DOHH2 (cell line): Measurements from ENCODE around the gene GUCA2B.

Experiments used
- EZH2phosphoT487 ChIP-seq: fragments of 200-600 bp; sonication (generic); IDR thresholded peaks from 2 replicates; pipeline ENCODE4 v1.6.1; 2017; ENCODE audit warnings: borderline replicate concordance, mild to moderate bottlenecking, antibody characterized with exemption, low read length, moderate library complexity, mixed read lengths
- TF ChIP-seq, protein P1 (sequence below): fragments of 200-600 bp; sonication (generic); IDR thresholded peaks from one replicate; pipeline ENCODE4 v1.5.1; 2014; ENCODE audit warnings: antibody characterized with exemption, mild to moderate bottlenecking, low read depth, low read length; ENCODE audit not compliant: poor library complexity, severe bottlenecking

- TF ChIP-seq, protein P1, sequence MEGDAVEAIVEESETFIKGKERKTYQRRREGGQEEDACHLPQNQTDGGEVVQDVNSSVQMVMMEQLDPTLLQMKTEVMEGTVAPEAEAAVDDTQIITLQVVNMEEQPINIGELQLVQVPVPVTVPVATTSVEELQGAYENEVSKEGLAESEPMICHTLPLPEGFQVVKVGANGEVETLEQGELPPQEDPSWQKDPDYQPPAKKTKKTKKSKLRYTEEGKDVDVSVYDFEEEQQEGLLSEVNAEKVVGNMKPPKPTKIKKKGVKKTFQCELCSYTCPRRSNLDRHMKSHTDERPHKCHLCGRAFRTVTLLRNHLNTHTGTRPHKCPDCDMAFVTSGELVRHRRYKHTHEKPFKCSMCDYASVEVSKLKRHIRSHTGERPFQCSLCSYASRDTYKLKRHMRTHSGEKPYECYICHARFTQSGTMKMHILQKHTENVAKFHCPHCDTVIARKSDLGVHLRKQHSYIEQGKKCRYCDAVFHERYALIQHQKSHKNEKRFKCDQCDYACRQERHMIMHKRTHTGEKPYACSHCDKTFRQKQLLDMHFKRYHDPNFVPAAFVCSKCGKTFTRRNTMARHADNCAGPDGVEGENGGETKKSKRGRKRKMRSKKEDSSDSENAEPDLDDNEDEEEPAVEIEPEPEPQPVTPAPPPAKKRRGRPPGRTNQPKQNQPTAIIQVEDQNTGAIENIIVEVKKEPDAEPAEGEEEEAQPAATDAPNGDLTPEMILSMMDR: no peak
- no peak for TF ChIP-seq EZH2phosphoT487
Observed at GRCh38 chr1:42158189-42158588, 5.0 kb downstream of the GUCA2B start.
